ENCODE results near the gene SHANK2. TPM values are rescaled to one million over a fixed set of nuclear protein-coding genes. Genes with fewer than 3 reads are reported as not detected.
A peak's percentile ranks its signal among the peaks of the same experiment; 100 is the strongest.

The SHANK2 gene
- 34.8 TPM for polyA plus RNA-seq (ENCODE audit: insufficient read length)
- long read RNA-seq, donor 1, full-length matches to known transcripts = 27 of 38 reads
- long read RNA-seq, donor 1, partial matches to known transcripts = 11 of 38 reads
- long read RNA-seq, donor 1, other reads (novel, unspliced or antisense) = 0 of 38 reads
- long read RNA-seq, donor 2, full-length matches to known transcripts = 14 of 25 reads
- long read RNA-seq, donor 2, partial matches to known transcripts = 11 of 25 reads
- long read RNA-seq, donor 2, other reads (novel, unspliced or antisense) = 0 of 25 reads
- long read RNA-seq, donor 3, full-length matches to known transcripts = 17 of 24 reads
- long read RNA-seq, donor 3, partial matches to known transcripts = 7 of 24 reads
- long read RNA-seq, donor 3, other reads (novel, unspliced or antisense) = 0 of 24 reads
- long read RNA-seq, donor 4 = 0 reads
- long read RNA-seq, donor 5, full-length matches to known transcripts = 10 of 10 reads
- long read RNA-seq, donor 5, partial matches to known transcripts = 0 of 10 reads
- long read RNA-seq, donor 5, other reads (novel, unspliced or antisense) = 0 of 10 reads
- long read RNA-seq, donor 6, full-length matches to known transcripts = 9 of 16 reads
- long read RNA-seq, donor 6, partial matches to known transcripts = 7 of 16 reads
- long read RNA-seq, donor 6, other reads (novel, unspliced or antisense) = 0 of 16 reads
- long read RNA-seq, donor 7, full-length matches to known transcripts = 19 of 19 reads
- long read RNA-seq, donor 7, partial matches to known transcripts = 0 of 19 reads
- long read RNA-seq, donor 7, other reads (novel, unspliced or antisense) = 0 of 19 reads
- long read RNA-seq, donor 8, full-length matches to known transcripts = 5 of 5 reads
- long read RNA-seq, donor 8, partial matches to known transcripts = 0 of 5 reads
- long read RNA-seq, donor 8, other reads (novel, unspliced or antisense) = 0 of 5 reads

DNA sequence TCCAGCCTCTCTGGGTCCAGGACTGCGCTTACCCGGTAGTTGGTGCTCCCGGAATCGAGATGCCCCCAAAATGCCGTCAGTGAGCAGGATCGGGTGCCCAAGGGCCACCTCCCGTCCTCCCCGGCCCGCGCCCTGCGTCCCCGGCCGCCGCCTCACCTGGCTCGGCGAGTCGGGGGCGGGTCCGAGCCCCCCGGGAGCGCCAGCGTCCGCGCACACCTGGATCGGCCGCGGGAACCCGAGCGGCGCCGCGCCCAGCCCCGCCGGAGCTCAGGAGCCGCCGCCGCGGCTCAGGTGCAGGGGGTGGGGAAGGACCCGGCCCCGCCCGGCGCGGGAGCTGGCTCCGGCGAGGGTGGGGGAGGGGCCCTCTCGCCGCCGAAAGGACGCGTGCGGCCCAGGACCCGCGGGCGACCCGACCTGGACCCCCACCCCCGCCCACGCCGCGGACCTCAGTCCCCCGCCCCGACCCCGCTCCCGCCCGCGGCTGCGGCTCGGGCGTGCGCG, at the start of gene SHANK2:
Gene SHANK2 (minus strand): TSS at position 309 of the 501 bp plus-strand sequence. CDS start 105,251 bp downstream, outside the sequence.
- no peak for DNase-seq

GRCh38 chr11:71301858-71302533, 49.6 kb upstream of the SHANK2 start:
- DNase-seq = no peak

DNA sequence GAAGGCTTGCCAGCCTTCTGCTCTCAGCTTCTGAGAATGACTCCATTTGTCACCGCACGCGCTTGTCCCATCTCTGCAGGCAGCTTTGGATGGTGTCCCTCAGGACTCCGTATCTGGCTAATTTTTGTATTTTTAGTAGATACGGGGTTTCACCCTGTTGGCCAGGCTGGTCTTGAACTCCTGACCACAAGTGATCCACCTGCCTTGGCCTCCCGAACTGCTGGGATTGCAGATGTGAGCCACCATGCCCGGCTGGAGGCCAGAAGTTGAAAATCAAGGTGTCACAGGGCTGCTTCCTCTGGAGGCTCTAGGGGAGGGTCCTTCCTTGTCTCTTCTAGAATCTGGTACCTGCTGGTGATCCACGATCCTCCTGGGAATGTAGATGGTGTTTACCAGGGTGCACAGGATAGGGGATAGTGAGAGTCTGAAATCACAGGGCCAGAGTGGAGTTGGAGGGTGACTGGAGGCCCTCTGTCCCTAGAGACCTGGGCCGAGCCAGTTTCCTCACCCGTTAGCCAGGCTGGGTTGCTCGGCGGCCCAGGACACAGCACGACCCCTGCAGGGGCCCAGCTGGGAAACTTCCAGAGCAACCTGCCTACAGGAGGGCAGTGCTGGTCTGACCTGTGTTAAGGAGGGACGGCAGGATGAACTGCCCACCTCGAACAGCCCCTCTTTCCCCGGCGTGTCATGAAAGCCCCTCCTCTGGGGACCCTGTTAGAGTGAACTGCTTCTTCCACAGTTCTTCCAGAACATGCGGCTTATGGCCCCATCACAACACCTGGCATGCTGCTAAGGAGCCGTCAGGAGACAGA, 48.9 kb upstream of the SHANK2 start:
- no peak for DNase-seq

DNA sequence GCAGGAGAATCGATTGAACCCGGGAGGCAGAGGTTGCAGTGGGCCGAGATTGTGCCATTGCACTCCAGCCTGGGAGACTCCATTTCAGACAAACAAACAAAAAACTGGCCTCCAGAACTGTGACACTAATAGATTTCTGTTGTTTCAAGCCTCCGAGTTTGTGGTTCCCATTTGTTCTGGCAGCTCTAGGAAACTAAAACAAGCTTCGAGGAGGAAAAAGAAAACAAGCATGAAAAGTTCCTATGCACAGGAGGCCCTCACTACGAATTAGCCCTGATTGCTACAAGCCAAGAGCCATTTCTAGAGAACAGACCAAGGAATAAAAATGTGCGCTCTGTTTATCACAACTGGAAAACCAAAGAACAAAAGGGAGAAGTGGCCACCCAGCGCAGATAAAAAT, 47.8 kb upstream of the SHANK2 start:
- DNase-seq = no peak

GRCh38 chr11:71298761-71299181, 46.4 kb upstream of the SHANK2 start:
- DNase-seq = no peak

GRCh38 chr11:71298016-71298550, 45.7 kb upstream of the SHANK2 start:
- no peak for DNase-seq

- DNase-seq = no peak
Measured at GRCh38 chr11:71294846-71295600, 42.6 kb upstream of the SHANK2 start.

- no peak for DNase-seq
Measured at GRCh38 chr11:71293961-71294782, 41.8 kb upstream of the SHANK2 start.

GRCh38 chr11:71286701-71287643, 34.6 kb upstream of the SHANK2 start:
- peak; percentile 52 for DNase-seq

- DNase-seq = no peak
Measured at GRCh38 chr11:71285111-71285510, 32.7 kb upstream of the SHANK2 start.

- DNase-seq = no peak
Measured at GRCh38 chr11:71284525-71285092, 32.2 kb upstream of the SHANK2 start.

DNA sequence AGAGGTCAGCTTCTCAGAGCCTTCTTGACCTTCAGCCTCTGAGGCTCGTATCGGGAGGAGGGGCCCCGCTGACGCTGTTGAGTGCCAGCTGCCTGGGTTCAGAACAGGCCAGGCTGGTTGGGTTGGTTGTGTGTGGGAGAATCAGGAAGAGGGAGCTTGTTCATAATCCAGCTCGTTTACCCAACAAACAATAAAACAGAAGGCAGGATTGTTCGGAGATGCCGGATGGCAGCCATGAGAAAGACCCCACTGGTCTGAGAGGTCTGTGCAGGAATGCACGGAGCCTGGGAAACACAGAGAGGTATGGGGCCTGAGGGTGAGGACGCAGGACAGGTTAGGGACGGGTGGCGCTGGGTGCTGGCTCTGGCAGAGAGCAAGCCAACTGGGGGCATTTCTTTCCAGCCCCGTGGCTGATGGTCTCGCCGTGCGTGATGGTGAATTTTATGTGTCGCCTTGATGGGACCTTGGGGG, 31.6 kb upstream of the SHANK2 start:
- peak; percentile 35 for DNase-seq

- no peak for DNase-seq
Measured at GRCh38 chr11:71282581-71283351, 30.4 kb upstream of the SHANK2 start.

GRCh38 chr11:71281831-71282230, 29.5 kb upstream of the SHANK2 start:
- DNase-seq = no peak

- DNase-seq = no peak
Measured at GRCh38 chr11:71281204-71281603, 28.8 kb upstream of the SHANK2 start.

GRCh38 chr11:71279916-71280645, 27.7 kb upstream of the SHANK2 start:
- no peak for DNase-seq

Measured in left kidney (tissue), 8 donors.